Prostate gland (tissue), 2 donors: ENCODE measurements around the gene FERMT1. TPM values are rescaled to one million over a fixed set of nuclear protein-coding genes. Genes with fewer than 3 reads are reported as not detected.

Source experiments
- DNase-seq: peaks from one replicate; pipeline ENCODE4 v3.0.0-alpha.2; 2019; ENCODE audit warnings: low spot score
- H3K27ac ChIP-seq, 2 donors: fragments of 200-600 bp; sonication (generic); 2 replicates each; pipeline ENCODE4 v1.5.1; 2017 to 2019
- H3K27me3 ChIP-seq: fragments of 200-600 bp; sonication (generic); replicated peaks from 2 replicates; pipeline ENCODE4 v1.5.1; 2019; ENCODE audit not compliant: insufficient read depth
- H3K36me3 ChIP-seq, 2 donors: fragments of 200-600 bp; sonication (generic); 1 replicate in 1 of 2; 2 replicates in 1 of 2; pipeline versions ENCODE4 v1.5.1 to v1.8.1; 2017 to 2019
- H3K4me1 ChIP-seq: fragments of 200-600 bp; sonication (generic); replicated peaks from 2 replicates; pipeline ENCODE4 v1.5.1; 2019
- H3K4me3 ChIP-seq, 2 donors: fragments of 200-600 bp; sonication (generic); 2 replicates each; pipeline ENCODE4 v1.5.1; 2017 to 2019
- H3K9me3 ChIP-seq: fragments of 200-600 bp; sonication (generic); 2 replicates; pipeline ENCODE4 v1.5.1; 2017
- CTCF ChIP-seq, 4 experiments: fragments of 200-600 bp in 2 of 4; fragments of 450-650 bp in 2 of 4; sonication (generic) in 2 of 4; IDR thresholded peaks; 1 replicate in 3 of 4; 2 replicates in 1 of 4; pipeline ENCODE4 v1.5.1; 2016 to 2019; ENCODE audit warnings: antibody characterized with exemption in 4 of 4, mild to moderate bottlenecking in 2 of 4, moderate library complexity in 2 of 4
- POLR2A ChIP-seq: fragments of 450-650 bp; IDR thresholded peaks from one replicate; pipeline ENCODE4 v1.6.1; 2016; ENCODE audit warnings: antibody characterized with exemption, mild to moderate bottlenecking
- POLR2AphosphoS5 ChIP-seq: sonication (generic); formaldehyde crosslinking; IDR thresholded peaks from one replicate; pipeline ENCODE4 v1.6.1; 2017; ENCODE audit warnings: antibody characterized with exemption
- WGBS: methylation state at CpG from one replicate; pipeline ENCODE4 v1.1.5; 2018; 5-methylcytosine and 5-hydroxymethylcytosine counted together
- intact Hi-C: fragments of 100-400 bp; cut with DNase I; formaldehyde crosslinking; loops from one replicate; pipeline ENCODE4 v1.14.2; 2022
- total RNA-seq, 2 donors: library from RNA; depleted of rRNA; stranded (reverse); fragments of >200 nt; gene quantifications; one replicate each; pipeline ENCODE4 v1.1.0, GENCODE V29; 2016

The FERMT1 gene
- total RNA-seq, 2 donors from 2014 or later, result 9.0 to 14.0 TPM

GRCh38 chr20:6101346-6101745 is 21.5 kb downstream of the FERMT1 start:
- WGBS, result 96% methylated on average over 2 of the region's 2 CpGs
- intact Hi-C loops, result no loop called here
- H3K4me1 ChIP-seq, result peaks cover 4% of the 10 kb centered on the region
- no peak overlapping the region for H3K4me3 ChIP-seq
- H3K27ac ChIP-seq, result no peak overlapping the region
- no peaks in the 10 kb centered on the region for H3K27me3 ChIP-seq
- TF ChIP-seq POLR2A (no peak), POLR2AphosphoS5 (no peak), CTCF (IDR thresholded peaks at IDR 0.05) (no peak)
- H3K36me3 ChIP-seq, result no peaks in the 10 kb centered on the region
- no peaks in the 10 kb centered on the region for H3K9me3 ChIP-seq
- DNase-seq, result no peak

GRCh38 chr20:6100246-6100645 is 22.6 kb downstream of the FERMT1 start:
- Histone ChIP-seq H3K36me3 (no peaks in the 10 kb centered on the region), H3K4me1 (peaks cover 4% of the 10 kb centered on the region), H3K9me3 (no peaks in the 10 kb centered on the region), H3K27ac (no peak overlapping the region), H3K4me3 (no peak overlapping the region), H3K27me3 (no peaks in the 10 kb centered on the region)
- TF ChIP-seq POLR2A (no peak), POLR2AphosphoS5 (no peak), CTCF (IDR thresholded peaks at IDR 0.05) (no peak)
- 95% methylated on average over 2 of the region's 2 CpGs for WGBS
- intact Hi-C loops, result no loop called here
- no peak for DNase-seq

GRCh38 chr20:6099819-6100218 is 23.0 kb downstream of the FERMT1 start:
- no peak overlapping the region for H3K4me3 ChIP-seq
- TF ChIP-seq POLR2A (no peak), POLR2AphosphoS5 (no peak), CTCF (IDR thresholded peaks at IDR 0.05) (no peak)

GRCh38 chr20:6095409-6095808 is 27.4 kb downstream of the FERMT1 start:
- no peak overlapping the region for H3K27ac ChIP-seq
- no peaks in the 10 kb centered on the region for H3K4me1 ChIP-seq
- no peaks in the 10 kb centered on the region for H3K36me3 ChIP-seq
- intact Hi-C loops, result no loop called here
- no peak for DNase-seq
- no peaks in the 10 kb centered on the region for H3K9me3 ChIP-seq
- no peak for TF ChIP-seq POLR2A
- TF ChIP-seq CTCF (IDR thresholded peaks at IDR 0.05), result no peak
- no peak for TF ChIP-seq POLR2AphosphoS5
- no peaks in the 10 kb centered on the region for H3K27me3 ChIP-seq
- WGBS, result 53% methylated on average over 5 of the region's 5 CpGs
- no peak overlapping the region for H3K4me3 ChIP-seq

More at GRCh38 chr20:6099819-6100218, 23.0 kb downstream of the FERMT1 start:
- DNase-seq, result no peak
- no peaks in the 10 kb centered on the region for H3K27me3 ChIP-seq
- intact Hi-C loops, result no loop called here
- H3K27ac ChIP-seq, result no peak overlapping the region
- no peaks in the 10 kb centered on the region for H3K9me3 ChIP-seq
- H3K36me3 ChIP-seq, result no peaks in the 10 kb centered on the region
- peaks cover 4% of the 10 kb centered on the region for H3K4me1 ChIP-seq

GRCh38 chr20:6094565-6094964 is 28.3 kb downstream of the FERMT1 start:
- no peak overlapping the region for H3K4me3 ChIP-seq
- TF ChIP-seq POLR2AphosphoS5, result no peak
- no peak for TF ChIP-seq POLR2A
- TF ChIP-seq CTCF (IDR thresholded peaks at IDR 0.05), result no peak
- intact Hi-C loops, result no loop called here
- 93% methylated on average over 4 of the region's 4 CpGs for WGBS
- no peaks in the 10 kb centered on the region for H3K9me3 ChIP-seq
- H3K27me3 ChIP-seq, result no peaks in the 10 kb centered on the region
- H3K36me3 ChIP-seq, result no peaks in the 10 kb centered on the region
- DNase-seq, result no peak
- H3K4me1 ChIP-seq, result no peaks in the 10 kb centered on the region
- H3K27ac ChIP-seq, result peak overlapping the region in 1 of 2 donors; percentile 4
